Daoy (cell line): ENCODE results near the gene OTOF. TPM values are rescaled to one million over a fixed set of nuclear protein-coding genes. Genes with fewer than 3 reads are reported as not detected.

Experiments
- DNase-seq: peaks from one replicate; pipeline ENCODE4 v3.0.0-alpha.2; 2015; ENCODE audit warnings: low read depth
- total RNA-seq: library from RNA; depleted of rRNA; stranded (reverse); fragments of >200 nt; shearing (Covaris generic); gene quantifications from 2 replicates; pipeline ENCODE4 v1.2.3, GENCODE V29; 2014

Gene OTOF
- total RNA-seq, 1 experiment from 2014 or later = not detected

- DNase-seq = no peak
Observed at GRCh38 chr2:26500406-26500805, 22.5 kb upstream of the OTOF start.

GRCh38 chr2:26495705-26496297 is 17.9 kb upstream of the OTOF start:
- DNase-seq = no peak

- no peak for DNase-seq
Observed at GRCh38 chr2:26494891-26495290, 17.0 kb upstream of the OTOF start.

GRCh38 chr2:26494199-26494598 is 16.3 kb upstream of the OTOF start:
- no peak for DNase-seq

GRCh38 chr2:26493566-26493965 is 15.6 kb upstream of the OTOF start:
- DNase-seq = no peak

GRCh38 chr2:26492749-26493515 is 15.0 kb upstream of the OTOF start:
- no peak for DNase-seq

- DNase-seq = no peak
Observed at GRCh38 chr2:26491563-26492167, 13.7 kb upstream of the OTOF start.

- no peak for DNase-seq
Observed at GRCh38 chr2:26489213-26489850, 11.4 kb upstream of the OTOF start.

GRCh38 chr2:26488463-26489212 is 10.7 kb upstream of the OTOF start:
- DNase-seq = no peak

GRCh38 chr2:26487192-26487591 is 9.3 kb upstream of the OTOF start:
- DNase-seq = no peak

- DNase-seq = no peak
Observed at GRCh38 chr2:26486789-26487188, 8.9 kb upstream of the OTOF start.

- DNase-seq = no peak
Observed at GRCh38 chr2:26485725-26486418, 7.9 kb upstream of the OTOF start.

- DNase-seq = no peak
Observed at GRCh38 chr2:26485099-26485498, 7.2 kb upstream of the OTOF start.

GRCh38 chr2:26484579-26484978 is 6.7 kb upstream of the OTOF start:
- DNase-seq = no peak

GRCh38 chr2:26483957-26484565 is 6.1 kb upstream of the OTOF start:
- no peak for DNase-seq

GRCh38 chr2:26483516-26483915 is 5.6 kb upstream of the OTOF start:
- no peak for DNase-seq

GRCh38 chr2:26483027-26483326 is 5.1 kb upstream of the OTOF start:
- DNase-seq = no peak

GRCh38 chr2:26482211-26483026 is 4.5 kb upstream of the OTOF start:
- DNase-seq = no peak

- no peak for DNase-seq
Observed at GRCh38 chr2:26481706-26482105, 3.8 kb upstream of the OTOF start.
